Ovary (tissue), 3 donors: ENCODE results near the gene SLC2A13.
"Not testable (repeated sequence)": the region's sequence is repeated elsewhere in the genome, so short reads cannot be mapped to it uniquely, and the experiment has no call there.

Experiments
- CTCF ChIP-seq, 3 donors: fragments of 450-650 bp in 2 of 3; fragments of 200-600 bp in 1 of 3; IDR thresholded peaks; one replicate each; pipeline versions ENCODE4 v1.5.1 to v1.8.0; 2016 to 2022; ENCODE audit warnings: antibody characterized with exemption in 3 of 3, mild to moderate bottlenecking in 1 of 3
- POLR2A ChIP-seq: fragments of 450-650 bp; IDR thresholded peaks from one replicate; pipeline ENCODE4 v1.6.1; 2017; ENCODE audit warnings: antibody characterized with exemption, mild to moderate bottlenecking, moderate library complexity
- donor health status: DM: no; HTN: no; CAD: no.

GRCh38 chr12:40030970-40031369 is 74.9 kb downstream of the SLC2A13 start:
- TF ChIP-seq CTCF (IDR thresholded peaks at IDR 0.05); POLR2A: not testable (repeated sequence)
